Measurements from ENCODE around the gene CPEB4. TPM values are rescaled to one million over a fixed set of nuclear protein-coding genes. Genes with fewer than 3 reads are reported as not detected.
A peak's percentile ranks its signal among the peaks of the same experiment; 100 is the strongest.

The CPEB4 gene
- total and polyA plus RNA-seq, 9 of the 15 experiments (the other 6 are each of a cell fraction or from before 2014, with no cell fraction given), result 7.4 to 21.3 (median 12.4) TPM

- TF ChIP-seq ZMIZ1 (IDR thresholded peaks at IDR 0.05; ENCODE audit: low read depth in 2 of 2, low read length in 2 of 2), result no peak
- TF ChIP-seq, protein P1, sequence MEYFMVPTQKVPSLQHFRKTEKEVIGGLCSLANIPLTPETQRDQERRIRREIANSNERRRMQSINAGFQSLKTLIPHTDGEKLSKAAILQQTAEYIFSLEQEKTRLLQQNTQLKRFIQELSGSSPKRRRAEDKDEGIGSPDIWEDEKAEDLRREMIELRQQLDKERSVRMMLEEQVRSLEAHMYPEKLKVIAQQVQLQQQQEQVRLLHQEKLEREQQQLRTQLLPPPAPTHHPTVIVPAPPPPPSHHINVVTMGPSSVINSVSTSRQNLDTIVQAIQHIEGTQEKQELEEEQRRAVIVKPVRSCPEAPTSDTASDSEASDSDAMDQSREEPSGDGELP (CRISPR knock-in tag; IDR thresholded peaks at IDR 0.05; ENCODE audit: borderline replicate concordance), result no peak
- TF ChIP-seq SRSF9 (IDR thresholded peaks at IDR 0.05; ENCODE audit: borderline replicate concordance, low read depth, low read length), result no peak
- TF ChIP-seq, protein P2, sequence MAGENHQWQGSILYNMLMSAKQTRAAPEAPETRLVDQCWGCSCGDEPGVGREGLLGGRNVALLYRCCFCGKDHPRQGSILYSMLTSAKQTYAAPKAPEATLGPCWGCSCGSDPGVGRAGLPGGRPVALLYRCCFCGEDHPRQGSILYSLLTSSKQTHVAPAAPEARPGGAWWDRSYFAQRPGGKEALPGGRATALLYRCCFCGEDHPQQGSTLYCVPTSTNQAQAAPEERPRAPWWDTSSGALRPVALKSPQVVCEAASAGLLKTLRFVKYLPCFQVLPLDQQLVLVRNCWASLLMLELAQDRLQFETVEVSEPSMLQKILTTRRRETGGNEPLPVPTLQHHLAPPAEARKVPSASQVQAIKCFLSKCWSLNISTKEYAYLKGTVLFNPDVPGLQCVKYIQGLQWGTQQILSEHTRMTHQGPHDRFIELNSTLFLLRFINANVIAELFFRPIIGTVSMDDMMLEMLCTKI (IDR thresholded peaks at IDR 0.05; ENCODE audit: partially characterized antibody), result no peak
- TF ChIP-seq PRPF4 (IDR thresholded peaks at IDR 0.05; ENCODE audit: insufficient read depth, low read depth, low read length, poor library complexity, severe bottlenecking), result no peak
- no peak for TF ChIP-seq ZNF239 (CRISPR knock-in tag; IDR thresholded peaks at IDR 0.05)
- no peak for TF ChIP-seq ZNF431 (CRISPR knock-in tag; IDR thresholded peaks at IDR 0.05)
- TF ChIP-seq, protein P3, sequence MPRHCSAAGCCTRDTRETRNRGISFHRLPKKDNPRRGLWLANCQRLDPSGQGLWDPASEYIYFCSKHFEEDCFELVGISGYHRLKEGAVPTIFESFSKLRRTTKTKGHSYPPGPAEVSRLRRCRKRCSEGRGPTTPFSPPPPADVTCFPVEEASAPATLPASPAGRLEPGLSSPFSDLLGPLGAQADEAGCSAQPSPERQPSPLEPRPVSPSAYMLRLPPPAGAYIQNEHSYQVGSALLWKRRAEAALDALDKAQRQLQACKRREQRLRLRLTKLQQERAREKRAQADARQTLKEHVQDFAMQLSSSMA (CRISPR knock-in tag; IDR thresholded peaks at IDR 0.05), result no peak
- TF ChIP-seq RREB1 (CRISPR knock-in tag; IDR thresholded peaks at IDR 0.05), result peak; percentile 12; the same call in 1 of the 2 replicates
- TF ChIP-seq EZH2 (IDR thresholded peaks at IDR 0.05; ENCODE audit: borderline replicate concordance, low read depth, low read length), result no peak
- TF ChIP-seq NR4A1 (CRISPR knock-in tag; IDR thresholded peaks at IDR 0.05), result no peak
- peak; percentile 34; the same call in 1 of the 2 replicates for TF ChIP-seq NR4A1 (tag; IDR thresholded peaks at IDR 0.05)
- no peak for TF ChIP-seq ZNF3 (CRISPR knock-in tag; IDR thresholded peaks at IDR 0.05)
- no peak for TF ChIP-seq CHCHD3 (CRISPR knock-in tag; IDR thresholded peaks at IDR 0.05)
- no peak for TF ChIP-seq RBM34 (IDR thresholded peaks at IDR 0.05; ENCODE audit: borderline replicate concordance, insufficient read depth, low read length)
These were observed 2.6 kb upstream of the CPEB4 start (continued) for GRCh38 chr5:173885475-173886010.
